ENCODE measurements around the gene UGCG.
A peak's percentile ranks its signal among the peaks of the same experiment; 100 is the strongest.
"Not testable (repeated sequence)": the region's sequence is repeated elsewhere in the genome, so short reads cannot be mapped to it uniquely, and the experiment has no call there.

UGCG gene

GRCh38 chr9:111922324-111923013, 25.9 kb downstream of the UGCG start:
- no peak for DNase-seq

- DNase-seq = no peak
Measured at GRCh38 chr9:111924281-111924680, 27.7 kb downstream of the UGCG start.

- no peak for DNase-seq
Measured at GRCh38 chr9:111925017-111925770, 28.6 kb downstream of the UGCG start.

GRCh38 chr9:111925784-111926183, 29.2 kb downstream of the UGCG start:
- DNase-seq = no peak

- no peak for DNase-seq
Measured at GRCh38 chr9:111926421-111926875, 29.8 kb downstream of the UGCG start.

- DNase-seq = no peak
Measured at GRCh38 chr9:111928359-111928720, 31.7 kb downstream of the UGCG start.

- no peak for DNase-seq
Measured at GRCh38 chr9:111934747-111935146, 38.1 kb downstream of the UGCG start.

GRCh38 chr9:111936391-111936790, 39.8 kb downstream of the UGCG start:
- DNase-seq = no peak

GRCh38 chr9:111937301-111937700, 40.7 kb downstream of the UGCG start:
- DNase-seq = no peak

GRCh38 chr9:111937781-111938426, 41.3 kb downstream of the UGCG start:
- no peak for DNase-seq

GRCh38 chr9:111938427-111938800, 41.8 kb downstream of the UGCG start:
- DNase-seq = no peak

GRCh38 chr9:111939322-111939721, 42.7 kb downstream of the UGCG start:
- no peak for DNase-seq

GRCh38 chr9:111940697-111941096, 44.1 kb downstream of the UGCG start:
- DNase-seq = no peak

- no peak for DNase-seq
Measured at GRCh38 chr9:111943200-111943599, 46.6 kb downstream of the UGCG start.

GRCh38 chr9:111943746-111944145, 47.1 kb downstream of the UGCG start:
- DNase-seq = no peak

GRCh38 chr9:111944241-111944866, 47.7 kb downstream of the UGCG start:
- no peak for DNase-seq

- no peak for DNase-seq
Measured at GRCh38 chr9:111945216-111945615, 48.6 kb downstream of the UGCG start.

- DNase-seq = not testable (repeated sequence)
Measured at GRCh38 chr9:111948109-111948508, 51.5 kb downstream of the UGCG start.

- no peak for DNase-seq
Measured at GRCh38 chr9:111948951-111949350, 52.3 kb downstream of the UGCG start.

- DNase-seq = no peak
Measured at GRCh38 chr9:111949919-111950318, 53.3 kb downstream of the UGCG start.

- DNase-seq = no peak
Measured at GRCh38 chr9:111952559-111952958, 55.9 kb downstream of the UGCG start.

- DNase-seq = no peak
Measured at GRCh38 chr9:111953444-111953843, 56.8 kb downstream of the UGCG start.

GRCh38 chr9:111955048-111955447, 58.4 kb downstream of the UGCG start:
- DNase-seq = peak; percentile 70

Data from NCI-H2107 (cell line).